HepG2 (cell line): ENCODE data around the gene ALDOA. TPM values are rescaled to one million over a fixed set of nuclear protein-coding genes. Genes with fewer than 3 reads are reported as not detected.

Source experiments
- BCL6 ChIP-seq: IDR thresholded peaks from 2 replicates; pipeline ENCODE4 v1.6.1; 2016; ENCODE audit warnings: missing genetic modification reagents, missing compliant biosample characterization
- FOSL2 ChIP-seq: sonication (generic); formaldehyde crosslinking; IDR thresholded peaks from 2 replicates; pipeline ENCODE4 v1.4.0; 2020; ENCODE audit warnings: missing genetic modification reagents
- FOXJ3 ChIP-seq: sonication (generic); formaldehyde crosslinking; IDR thresholded peaks from 2 replicates; pipeline ENCODE4 v1.4.0; 2020; ENCODE audit warnings: missing genetic modification reagents, mild to moderate bottlenecking, borderline replicate concordance
- KDM1A ChIP-seq: IDR thresholded peaks from 2 replicates; pipeline ENCODE4 v1.6.1; 2016; ENCODE audit warnings: missing compliant biosample characterization
- KLF13 ChIP-seq: sonication (generic); formaldehyde crosslinking; IDR thresholded peaks from 2 replicates; pipeline ENCODE4 v1.4.0; 2020; ENCODE audit warnings: mild to moderate bottlenecking, missing genetic modification reagents
- KMT2A ChIP-seq: sonication (generic); formaldehyde crosslinking; IDR thresholded peaks from 2 replicates; pipeline ENCODE4 v1.4.0; 2020; ENCODE audit warnings: missing genetic modification reagents
- RXRB ChIP-seq: IDR thresholded peaks from 2 replicates; pipeline ENCODE4 v1.6.1; 2016; ENCODE audit warnings: borderline replicate concordance, missing genetic modification reagents, missing compliant biosample characterization
- SMAD3 ChIP-seq: sonication (generic); formaldehyde crosslinking; IDR thresholded peaks from 2 replicates; pipeline ENCODE4 v1.4.0; 2020; ENCODE audit warnings: missing genetic modification reagents
- SOX6 ChIP-seq, 2 experiments: fragments of 450-650 bp in 1 of 2; sonication (generic) in 1 of 2; formaldehyde crosslinking in 1 of 2; IDR thresholded peaks; 2 replicates each; pipeline versions ENCODE4 v1.4.0 to v1.6.1; 2017 to 2020; ENCODE audit warnings: antibody characterized with exemption in 1 of 2, mild to moderate bottlenecking in 1 of 2, missing genetic modification reagents in 1 of 2
- TBX2 ChIP-seq: sonication (generic); formaldehyde crosslinking; IDR thresholded peaks from 2 replicates; pipeline ENCODE4 v1.5.0; 2020; ENCODE audit warnings: missing genetic modification reagents, mild to moderate bottlenecking, borderline replicate concordance
- XRCC5 ChIP-seq: fragments of 200-400 bp; formaldehyde crosslinking; optimal IDR thresholded peaks from 2 replicates; pipeline ENCODE3; 2017; ENCODE audit warnings: mild to moderate bottlenecking, low read length
- ZBTB26 ChIP-seq: IDR thresholded peaks from 2 replicates; pipeline ENCODE4 v1.6.1; 2016; ENCODE audit warnings: missing compliant biosample characterization, missing genetic modification reagents, borderline replicate concordance
- ZFP41 ChIP-seq: sonication (generic); formaldehyde crosslinking; IDR thresholded peaks from 2 replicates; pipeline ENCODE4 v1.4.0; 2020; ENCODE audit warnings: mild to moderate bottlenecking, missing genetic modification reagents, borderline replicate concordance
- ZNF530 ChIP-seq: sonication (generic); formaldehyde crosslinking; IDR thresholded peaks from 2 replicates; pipeline ENCODE4 v1.5.0; 2020; ENCODE audit warnings: low read depth, mild to moderate bottlenecking, missing genetic modification reagents
- polyA plus RNA-seq, 8 experiments: library from polyadenylated mRNA; depleted of rRNA in 3 of 8; stranded (reverse) in 7 of 8; unstranded in 1 of 8; fragments of >200 nt; fragmentation: Illumina TruSeq in 4 of 8; extraction: Trizol in 4 of 8; gene quantifications; 2 replicates each; pipeline versions ENCODE4 v1.2.1 to v1.2.3, GENCODE V29; 2011 to 2016; ENCODE audit warnings: low read depth in 4 of 8, missing spikeins in 1 of 8, mixed read lengths in 1 of 8; ENCODE audit not compliant: insufficient read depth in 1 of 8
- total RNA-seq, 5 experiments: library from RNA; depleted of rRNA; stranded (reverse); fragments of >200 nt; fragmentation: Illumina TruSeq; extraction: Trizol; gene quantifications; 2 replicates each; pipeline ENCODE4 v1.2.3, GENCODE V29; 2016; ENCODE audit warnings: low read depth in 1 of 5
- TF ChIP-seq, protein P1 (sequence below): sonication (generic); formaldehyde crosslinking; conservative IDR thresholded peaks from 2 replicates; pipeline ENCODE4 v1.5.0; 2020; ENCODE audit warnings: missing genetic modification reagents
- TF ChIP-seq, protein P2 (sequence below): sonication (generic); formaldehyde crosslinking; IDR thresholded peaks from 2 replicates; pipeline ENCODE4 v1.9.0; 2021; ENCODE audit warnings: missing genetic modification reagents, borderline replicate concordance
- TF ChIP-seq, protein P3 (sequence below): IDR thresholded peaks from 2 replicates; pipeline ENCODE4 v1.6.1; 2016; ENCODE audit warnings: mild to moderate bottlenecking, missing biosample characterization, missing genetic modification reagents

The ALDOA gene
- total and polyA plus RNA-seq, 2 of the 13 experiments (the other 11 are each of a cell fraction or from before 2014, with no cell fraction given), result 925 to 1,884 TPM

GRCh38 chr16:30052671-30053372 is 12.7 kb upstream of the ALDOA start (continued):
- TF ChIP-seq, protein P1, sequence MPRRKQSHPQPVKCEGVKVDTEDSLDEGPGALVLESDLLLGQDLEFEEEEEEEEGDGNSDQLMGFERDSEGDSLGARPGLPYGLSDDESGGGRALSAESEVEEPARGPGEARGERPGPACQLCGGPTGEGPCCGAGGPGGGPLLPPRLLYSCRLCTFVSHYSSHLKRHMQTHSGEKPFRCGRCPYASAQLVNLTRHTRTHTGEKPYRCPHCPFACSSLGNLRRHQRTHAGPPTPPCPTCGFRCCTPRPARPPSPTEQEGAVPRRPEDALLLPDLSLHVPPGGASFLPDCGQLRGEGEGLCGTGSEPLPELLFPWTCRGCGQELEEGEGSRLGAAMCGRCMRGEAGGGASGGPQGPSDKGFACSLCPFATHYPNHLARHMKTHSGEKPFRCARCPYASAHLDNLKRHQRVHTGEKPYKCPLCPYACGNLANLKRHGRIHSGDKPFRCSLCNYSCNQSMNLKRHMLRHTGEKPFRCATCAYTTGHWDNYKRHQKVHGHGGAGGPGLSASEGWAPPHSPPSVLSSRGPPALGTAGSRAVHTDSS (CRISPR knock-in tag), result no peak
- TF ChIP-seq KLF13 (CRISPR knock-in tag) (peak; percentile 82), TBX2 (CRISPR knock-in tag) (peak; percentile 97), ZBTB26 (CRISPR knock-in tag) (peak; percentile 82), XRCC5 (no peak), RXRB (peak; percentile 78), KDM1A (CRISPR knock-in tag) (peak; percentile 60; the same call in 1 of the 2 replicates), KMT2A (CRISPR knock-in tag) (peak; percentile 81), FOXJ3 (CRISPR knock-in tag) (peak; percentile 67; the same call in 1 of the 2 replicates), ZFP41 (CRISPR knock-in tag) (peak; percentile 96; the same call in 1 of the 2 replicates), ZNF530 (CRISPR knock-in tag) (no peak), SOX6 (IDR thresholded peaks at IDR 0.05) (no peak), SOX6 (CRISPR knock-in tag; IDR thresholded peaks at IDR 0.05) (peak; percentile 73), BCL6 (CRISPR knock-in tag) (peak; percentile 67), FOSL2 (CRISPR knock-in tag) (peak; percentile 66), SMAD3 (CRISPR knock-in tag) (peak; percentile 87; the same call in 1 of the 2 replicates)
- TF ChIP-seq, protein P2, sequence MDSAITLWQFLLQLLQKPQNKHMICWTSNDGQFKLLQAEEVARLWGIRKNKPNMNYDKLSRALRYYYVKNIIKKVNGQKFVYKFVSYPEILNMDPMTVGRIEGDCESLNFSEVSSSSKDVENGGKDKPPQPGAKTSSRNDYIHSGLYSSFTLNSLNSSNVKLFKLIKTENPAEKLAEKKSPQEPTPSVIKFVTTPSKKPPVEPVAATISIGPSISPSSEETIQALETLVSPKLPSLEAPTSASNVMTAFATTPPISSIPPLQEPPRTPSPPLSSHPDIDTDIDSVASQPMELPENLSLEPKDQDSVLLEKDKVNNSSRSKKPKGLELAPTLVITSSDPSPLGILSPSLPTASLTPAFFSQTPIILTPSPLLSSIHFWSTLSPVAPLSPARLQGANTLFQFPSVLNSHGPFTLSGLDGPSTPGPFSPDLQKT (CRISPR knock-in tag), result no peak
- TF ChIP-seq, protein P3, sequence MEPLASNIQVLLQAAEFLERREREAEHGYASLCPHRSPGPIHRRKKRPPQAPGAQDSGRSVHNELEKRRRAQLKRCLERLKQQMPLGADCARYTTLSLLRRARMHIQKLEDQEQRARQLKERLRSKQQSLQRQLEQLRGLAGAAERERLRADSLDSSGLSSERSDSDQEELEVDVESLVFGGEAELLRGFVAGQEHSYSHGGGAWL (CRISPR knock-in tag), result peak; percentile 97
